ENCODE measurements around the gene HDGFL3.

DNA sequence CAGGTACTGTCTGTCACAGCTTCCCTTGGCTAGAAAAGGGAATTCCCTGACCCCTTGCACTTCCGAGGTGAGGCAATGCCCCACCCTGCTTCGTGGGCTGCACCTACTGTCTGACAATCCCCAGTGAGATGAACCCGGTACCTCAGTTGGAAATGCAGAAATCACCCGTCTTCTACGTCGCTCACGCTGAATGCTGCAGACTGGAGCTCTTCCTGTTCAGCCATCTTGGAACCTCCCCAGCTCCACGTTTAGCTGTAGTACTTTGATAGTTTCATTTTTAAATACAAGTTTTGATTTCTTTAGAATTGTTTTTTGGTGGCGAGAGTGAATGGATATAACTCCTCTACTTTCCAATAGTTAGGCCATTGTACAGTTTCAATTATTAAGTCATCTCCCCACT is 17.8 kb upstream of the HDGFL3 start:
- no peak for TF ChIP-seq GATA2 (IDR thresholded peaks at IDR 0.05; ENCODE audit: low read depth, low read length)
- no peak for TF ChIP-seq GATA3 (IDR thresholded peaks at IDR 0.05; ENCODE audit: low read depth, low read length)

Measured in SH-SY5Y (cell line).